ENCODE results near the gene FHIT. TPM values are rescaled to one million over a fixed set of nuclear protein-coding genes. Genes with fewer than 3 reads are reported as not detected.

FHIT gene
- total and polyA plus RNA-seq, 8 donors: 1.8 to 10.6 (median 7.1) TPM

GRCh38 chr3:59843821-59844220, 1407.4 kb downstream of the FHIT start:
- Histone ChIP-seq H3K27me3 (no peaks in the 10 kb centered on the region), H3K4me3 (no peak overlapping the region), H3K9me3 (no peaks in the 10 kb centered on the region), H3K36me3 (no peaks in the 10 kb centered on the region), H3K4me1 (no peaks in the 10 kb centered on the region), H3K27ac (no peak overlapping the region)
- 83 to 96% (median 89%) methylated on average over 1 of the region's 1 CpG for WGBS, 5 donors
- TF ChIP-seq POLR2A (IDR thresholded peaks at IDR 0.05): no peak
- no peak for TF ChIP-seq CTCF (IDR thresholded peaks at IDR 0.05)
- no peak for TF ChIP-seq POLR2AphosphoS5 (IDR thresholded peaks at IDR 0.05)
- intact Hi-C loops (cut with DNase I; ENCODE audit: low total_unique reads): no loop called here
- DNase-seq: no peak

GRCh38 chr3:59839810-59840515, 1411.3 kb downstream of the FHIT start:
- Histone ChIP-seq H3K9me3 (no peaks in the 10 kb centered on the region), H3K4me3 (no peak overlapping the region), H3K4me1 (no peaks in the 10 kb centered on the region), H3K27me3 (no peaks in the 10 kb centered on the region), H3K36me3 (no peaks in the 10 kb centered on the region), H3K27ac (no peak overlapping the region)
- WGBS, 5 donors: 56 to 69% (median 59%) methylated on average over 1 of the region's 1 CpG
- no peak for TF ChIP-seq CTCF (IDR thresholded peaks at IDR 0.05)
- TF ChIP-seq EP300 (IDR thresholded peaks at IDR 0.05): no peak
- no peak for DNase-seq
- intact Hi-C loops (cut with DNase I; ENCODE audit: low total_unique reads): no loop called here

GRCh38 chr3:59839283-59839682, 1412.0 kb downstream of the FHIT start:
- Histone ChIP-seq H3K36me3 (no peaks in the 10 kb centered on the region), H3K27me3 (no peaks in the 10 kb centered on the region), H3K27ac (no peak overlapping the region), H3K4me3 (no peak overlapping the region), H3K9me3 (no peaks in the 10 kb centered on the region), H3K4me1 (no peaks in the 10 kb centered on the region)
- DNase-seq: no peak
- intact Hi-C loops (cut with DNase I; ENCODE audit: low total_unique reads): no loop called here
- WGBS, 5 donors: 82 to 95% (median 94%) methylated on average over 3 of the region's 3 CpGs
- no peak for TF ChIP-seq EP300 (IDR thresholded peaks at IDR 0.05)
- no peak for TF ChIP-seq POLR2AphosphoS5 (IDR thresholded peaks at IDR 0.05)
- TF ChIP-seq POLR2A (IDR thresholded peaks at IDR 0.05): no peak
- no peak for TF ChIP-seq CTCF (IDR thresholded peaks at IDR 0.05)

- H3K4me3 ChIP-seq: no peak overlapping the region
- H3K27ac ChIP-seq: no peak overlapping the region
- TF ChIP-seq EP300 (IDR thresholded peaks at IDR 0.05) (no peak), POLR2A (IDR thresholded peaks at IDR 0.05) (no peak), CTCF (IDR thresholded peaks at IDR 0.05) (no peak), POLR2AphosphoS5 (IDR thresholded peaks at IDR 0.05) (no peak)
- 86 to 95% (median 91%) methylated on average over 3 of the region's 3 CpGs for WGBS, 5 donors
- H3K27me3 ChIP-seq: no peaks in the 10 kb centered on the region
- no peaks in the 10 kb centered on the region for H3K9me3 ChIP-seq
- intact Hi-C loops (cut with DNase I; ENCODE audit: low total_unique reads): no loop called here
- DNase-seq: no peak
- no peaks in the 10 kb centered on the region for H3K36me3 ChIP-seq
- no peaks in the 10 kb centered on the region for H3K4me1 ChIP-seq
These were observed 1414.7 kb downstream of the FHIT start for GRCh38 chr3:59836531-59836930.
